Prostate gland (tissue), 2 donors: ENCODE results near the gene DAB1.

Experiments
- CTCF ChIP-seq, 4 experiments: fragments of 200-600 bp in 2 of 4; fragments of 450-650 bp in 2 of 4; sonication (generic) in 2 of 4; IDR thresholded peaks; 1 replicate in 3 of 4; 2 replicates in 1 of 4; pipeline ENCODE4 v1.5.1; 2016 to 2019; ENCODE audit warnings: antibody characterized with exemption in 4 of 4, mild to moderate bottlenecking in 2 of 4, moderate library complexity in 2 of 4
- POLR2A ChIP-seq: fragments of 450-650 bp; IDR thresholded peaks from one replicate; pipeline ENCODE4 v1.6.1; 2016; ENCODE audit warnings: antibody characterized with exemption, mild to moderate bottlenecking
- POLR2AphosphoS5 ChIP-seq: sonication (generic); formaldehyde crosslinking; IDR thresholded peaks from one replicate; pipeline ENCODE4 v1.6.1; 2017; ENCODE audit warnings: antibody characterized with exemption

- TF ChIP-seq CTCF (IDR thresholded peaks at IDR 0.05) (no peak), POLR2A (no peak), POLR2AphosphoS5 (no peak)
Measured at GRCh38 chr1:57013522-57013921, 410.3 kb downstream of the DAB1 start.
